HS-5 (cell line): ENCODE data around the gene GLCE.
"Not testable (repeated sequence)": the region's sequence is repeated elsewhere in the genome, so short reads cannot be mapped to it uniquely, and the experiment has no call there.

Source experiments
- DNase-seq: peaks from one replicate; pipeline ENCODE4 v3.0.0-alpha.2; 2012; ENCODE audit warnings: low read depth

The GLCE gene

GRCh38 chr15:69299451-69299886, 139.0 kb downstream of the GLCE start:
- DNase-seq, result no peak

DNA sequence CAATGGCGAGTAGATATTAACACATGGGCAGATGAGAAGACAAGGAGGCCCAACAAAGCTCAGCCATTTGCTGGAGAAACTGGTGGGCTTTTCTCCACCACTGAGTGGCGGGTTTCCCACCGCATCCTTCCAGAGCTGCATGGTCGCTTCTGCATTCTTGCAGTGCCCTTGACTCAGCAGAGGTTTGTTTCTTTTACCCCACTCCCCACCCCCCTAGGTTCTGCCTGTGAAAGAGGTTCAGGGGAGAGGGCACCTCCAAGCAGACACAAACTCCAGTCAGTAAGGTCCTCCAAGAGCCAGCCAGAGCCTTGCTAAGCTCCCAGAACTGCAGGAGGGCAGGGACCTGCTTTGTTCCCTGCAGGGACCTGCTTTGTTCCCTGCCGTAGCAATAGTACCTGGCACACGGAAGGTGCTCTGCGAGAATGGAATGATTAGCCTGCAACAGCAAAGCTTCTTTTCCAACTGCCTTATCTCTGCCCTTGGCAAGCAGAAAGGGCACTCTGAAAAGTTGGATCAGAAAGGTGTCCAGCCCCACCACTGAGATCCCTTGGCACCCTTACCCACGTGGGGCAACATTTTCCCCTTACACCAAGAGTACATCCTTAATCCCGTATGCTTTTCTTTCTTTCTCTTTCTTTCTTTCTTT, 139.6 kb downstream of the GLCE start:
- no peak for DNase-seq

- DNase-seq, result not testable (repeated sequence)
These were observed 140.7 kb downstream of the GLCE start for GRCh38 chr15:69301101-69301500.

DNA sequence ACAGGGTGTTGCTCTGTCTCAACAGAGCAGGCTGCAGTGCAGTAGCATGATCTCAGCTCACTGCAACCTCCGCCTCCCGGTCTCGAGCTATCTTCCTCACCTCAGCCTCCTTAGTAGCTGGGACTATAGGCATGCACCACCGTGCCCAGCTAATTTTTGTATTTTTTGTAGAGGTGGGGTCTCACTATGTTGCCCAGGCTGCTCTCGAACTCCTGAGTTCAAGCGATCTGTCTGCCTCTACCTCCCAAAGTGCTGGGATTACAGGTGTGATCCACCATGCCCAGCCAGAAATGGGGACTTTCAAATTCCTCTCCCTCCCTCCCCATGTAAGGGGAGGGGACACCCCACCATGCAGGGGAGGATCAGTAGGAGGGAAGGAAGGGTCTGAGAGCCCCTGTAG, 141.7 kb downstream of the GLCE start:
- DNase-seq, result not testable (repeated sequence)

GRCh38 chr15:69302929-69303328, 142.5 kb downstream of the GLCE start:
- no peak for DNase-seq

DNA sequence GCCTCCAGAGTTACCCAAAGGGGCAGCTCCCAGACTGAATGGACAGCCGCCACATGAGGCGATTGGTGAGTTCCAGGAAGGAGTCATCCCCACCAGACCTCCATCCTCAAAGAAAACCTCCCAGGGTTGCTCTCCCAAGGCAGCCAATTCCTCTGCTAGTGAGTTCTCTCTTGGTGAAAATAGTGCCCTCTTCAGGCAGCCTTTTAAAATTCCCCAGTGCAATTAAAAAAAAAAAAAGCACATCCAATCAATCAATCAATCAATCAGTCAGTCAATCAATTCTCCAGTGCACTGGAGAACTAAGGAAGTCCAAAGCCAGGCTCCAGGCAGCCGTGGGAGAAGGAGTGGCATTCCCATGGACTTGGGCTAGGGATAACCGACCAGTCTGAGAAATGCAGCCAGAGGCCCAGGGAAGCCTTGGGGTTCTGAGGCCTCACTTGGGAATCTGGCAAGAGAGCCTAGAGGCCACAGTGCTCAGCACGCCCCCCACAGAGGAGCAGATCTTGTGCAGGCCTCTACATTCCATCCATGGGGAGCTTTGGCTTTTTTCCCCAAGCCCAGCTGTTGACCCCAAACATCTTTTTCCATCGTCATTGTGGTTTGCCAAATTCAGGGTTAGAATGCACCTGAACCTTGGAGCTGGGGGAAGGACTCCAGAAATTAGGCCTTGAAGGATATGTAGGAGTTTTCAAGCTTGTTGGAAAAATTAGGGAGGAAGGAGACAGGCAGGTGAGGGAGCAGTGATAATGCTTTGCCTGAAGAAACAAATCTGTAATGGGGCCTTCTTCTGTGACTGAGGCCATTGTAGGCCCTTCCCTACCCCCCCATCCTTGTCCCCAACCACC, 143.1 kb downstream of the GLCE start:
- DNase-seq, result no peak

DNA sequence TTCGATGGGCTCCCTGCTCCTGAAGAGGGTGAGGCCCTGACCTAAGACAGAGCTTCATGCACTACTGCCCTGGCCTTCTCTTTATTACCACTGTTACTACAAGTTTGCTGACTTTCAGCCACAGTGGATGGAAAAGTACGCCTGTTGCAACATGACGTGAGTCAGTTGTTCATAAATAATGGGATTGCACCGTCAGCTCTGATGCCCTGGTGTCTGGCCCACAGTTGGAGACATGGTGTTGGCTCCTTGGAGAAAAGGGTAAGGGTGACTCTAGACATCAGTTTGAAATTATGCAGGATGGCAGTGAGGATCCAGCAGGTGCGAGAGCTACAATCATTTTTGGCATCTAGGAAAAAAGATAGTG, 143.7 kb downstream of the GLCE start:
- peak; percentile 61 for DNase-seq

DNA sequence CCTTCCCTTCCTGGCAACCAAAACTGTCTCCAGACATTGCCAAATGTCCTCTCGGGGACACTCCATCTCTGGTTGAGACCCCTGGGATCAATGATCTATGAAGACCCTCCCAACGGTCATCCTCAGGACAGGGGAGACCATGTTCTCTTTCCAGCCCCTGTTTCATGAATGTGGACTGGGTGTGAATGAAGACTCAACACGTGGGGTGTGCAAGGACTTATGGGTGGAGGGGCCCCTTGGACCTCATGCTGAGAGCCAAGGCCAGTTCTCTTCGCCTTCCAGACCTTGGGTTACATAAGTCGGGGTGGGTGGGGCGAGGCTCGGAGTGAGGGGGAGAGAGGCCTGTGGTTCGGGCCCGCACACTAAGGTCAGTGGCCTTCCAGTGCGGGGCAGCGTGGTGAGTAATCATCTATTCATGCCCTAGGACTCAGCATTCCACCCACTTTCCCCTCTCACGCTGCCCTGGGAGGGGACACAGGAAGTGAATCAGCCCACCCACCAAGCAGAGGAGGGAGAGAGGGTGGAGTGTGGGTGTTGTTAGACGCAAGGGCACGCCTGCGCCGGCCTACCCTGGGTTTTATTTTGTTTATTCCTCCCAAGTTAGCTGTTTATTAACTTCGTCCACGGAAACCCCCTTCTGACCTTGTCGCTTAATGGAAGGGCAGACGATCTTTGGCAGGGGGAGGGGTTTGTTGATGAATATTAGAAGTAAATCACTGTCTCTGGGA, 144.9 kb downstream of the GLCE start:
- peak; percentile 58 for DNase-seq

- no peak for DNase-seq
These were observed 145.6 kb downstream of the GLCE start for GRCh38 chr15:69305933-69306568.

GRCh38 chr15:69307939-69308338, 147.5 kb downstream of the GLCE start:
- no peak for DNase-seq

DNA sequence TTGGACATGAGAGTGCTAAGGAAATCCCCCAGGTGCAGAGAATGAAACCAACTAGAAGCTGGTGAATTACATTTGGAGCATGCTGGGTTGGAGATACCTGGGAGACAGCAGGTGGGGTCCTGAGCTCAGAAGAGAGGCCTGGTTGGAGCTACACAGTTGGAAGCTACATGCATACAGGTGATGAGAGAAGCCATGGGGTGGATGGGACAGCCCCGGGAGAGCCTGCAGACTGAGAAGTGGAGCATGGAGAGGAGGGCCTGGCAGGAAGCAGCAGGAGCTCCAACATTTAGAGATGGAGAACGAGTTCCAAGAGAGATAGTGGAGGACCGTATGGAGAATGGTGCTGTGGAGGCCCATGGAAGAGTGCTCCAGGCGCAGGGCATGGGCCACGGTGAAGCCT, 148.5 kb downstream of the GLCE start:
- DNase-seq, result no peak

- DNase-seq, result no peak
These were observed 150.9 kb downstream of the GLCE start for GRCh38 chr15:69311319-69311721.

DNA sequence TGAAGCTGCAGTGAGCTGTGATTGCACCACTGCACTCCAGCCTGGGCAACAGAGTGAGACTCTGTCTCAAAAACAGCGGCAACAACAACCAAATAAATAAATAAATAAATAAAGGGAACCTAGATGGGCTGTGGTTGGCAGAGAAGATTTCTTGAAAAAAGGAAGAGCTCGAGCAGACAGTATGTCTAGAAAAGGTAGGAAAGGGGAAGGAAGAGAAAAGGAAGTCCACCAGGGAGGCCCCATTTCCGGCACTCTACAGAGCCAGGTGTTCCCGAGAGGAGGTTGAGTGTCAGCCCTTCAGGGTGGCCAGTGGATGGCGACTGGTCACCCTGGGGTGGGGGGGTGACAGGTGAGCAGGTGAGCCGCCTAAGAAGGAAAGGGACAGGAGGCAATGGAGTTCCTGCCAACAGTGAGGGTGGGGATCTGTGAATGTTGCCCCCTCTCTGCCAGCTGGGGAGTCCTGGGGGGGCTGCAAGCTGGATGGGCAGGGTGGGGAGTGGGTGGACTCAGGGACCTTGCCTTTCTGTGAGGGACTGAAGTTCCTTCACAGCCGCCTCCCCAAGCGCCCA, 153.1 kb downstream of the GLCE start:
- no peak for DNase-seq

- DNase-seq, result no peak
These were observed 153.7 kb downstream of the GLCE start for GRCh38 chr15:69314131-69314530.

GRCh38 chr15:69314736-69315135, 154.3 kb downstream of the GLCE start:
- DNase-seq, result no peak

GRCh38 chr15:69315402-69316110, 155.1 kb downstream of the GLCE start:
- no peak for DNase-seq

DNA sequence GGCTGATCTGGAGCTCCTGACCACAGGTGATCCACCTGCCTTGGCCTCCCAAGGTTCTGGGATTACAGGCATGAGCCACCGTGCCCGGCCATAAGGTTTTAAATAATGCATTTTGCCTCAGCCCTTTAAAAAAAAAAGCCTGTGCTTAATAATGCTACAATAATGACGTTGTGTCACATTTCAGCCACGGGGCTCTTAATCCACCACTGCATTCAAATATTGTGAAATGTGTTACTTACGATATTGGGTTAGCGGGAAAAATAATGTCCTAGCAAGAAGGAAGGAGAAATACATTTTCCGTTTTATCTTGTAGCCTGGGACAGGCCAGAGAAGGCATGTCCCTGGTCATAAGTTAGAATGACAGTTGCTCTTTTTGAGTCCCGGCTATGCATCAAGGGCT, 155.9 kb downstream of the GLCE start:
- no peak for DNase-seq

- DNase-seq, result no peak
These were observed 157.0 kb downstream of the GLCE start for GRCh38 chr15:69317392-69317841.

DNA sequence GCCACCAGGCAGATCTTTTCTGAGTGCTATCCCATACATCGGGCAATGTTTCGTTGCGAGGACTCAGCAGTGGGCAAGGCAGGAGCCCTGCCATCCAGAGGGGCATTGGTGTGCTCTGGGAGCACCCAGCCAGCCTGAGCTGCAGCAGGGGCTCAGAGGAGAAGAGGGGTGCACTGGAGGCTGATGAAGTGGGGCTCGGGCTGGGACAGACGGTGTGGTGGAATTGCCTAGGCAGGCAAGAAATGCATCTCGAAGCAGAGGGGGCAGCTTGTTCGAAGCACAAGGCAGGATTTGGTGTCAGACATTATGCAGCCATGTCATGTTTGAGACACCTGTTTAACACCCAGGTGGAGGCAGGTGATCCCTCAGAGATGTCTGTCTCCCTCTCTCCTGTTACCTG, 157.6 kb downstream of the GLCE start:
- DNase-seq, result no peak

DNA sequence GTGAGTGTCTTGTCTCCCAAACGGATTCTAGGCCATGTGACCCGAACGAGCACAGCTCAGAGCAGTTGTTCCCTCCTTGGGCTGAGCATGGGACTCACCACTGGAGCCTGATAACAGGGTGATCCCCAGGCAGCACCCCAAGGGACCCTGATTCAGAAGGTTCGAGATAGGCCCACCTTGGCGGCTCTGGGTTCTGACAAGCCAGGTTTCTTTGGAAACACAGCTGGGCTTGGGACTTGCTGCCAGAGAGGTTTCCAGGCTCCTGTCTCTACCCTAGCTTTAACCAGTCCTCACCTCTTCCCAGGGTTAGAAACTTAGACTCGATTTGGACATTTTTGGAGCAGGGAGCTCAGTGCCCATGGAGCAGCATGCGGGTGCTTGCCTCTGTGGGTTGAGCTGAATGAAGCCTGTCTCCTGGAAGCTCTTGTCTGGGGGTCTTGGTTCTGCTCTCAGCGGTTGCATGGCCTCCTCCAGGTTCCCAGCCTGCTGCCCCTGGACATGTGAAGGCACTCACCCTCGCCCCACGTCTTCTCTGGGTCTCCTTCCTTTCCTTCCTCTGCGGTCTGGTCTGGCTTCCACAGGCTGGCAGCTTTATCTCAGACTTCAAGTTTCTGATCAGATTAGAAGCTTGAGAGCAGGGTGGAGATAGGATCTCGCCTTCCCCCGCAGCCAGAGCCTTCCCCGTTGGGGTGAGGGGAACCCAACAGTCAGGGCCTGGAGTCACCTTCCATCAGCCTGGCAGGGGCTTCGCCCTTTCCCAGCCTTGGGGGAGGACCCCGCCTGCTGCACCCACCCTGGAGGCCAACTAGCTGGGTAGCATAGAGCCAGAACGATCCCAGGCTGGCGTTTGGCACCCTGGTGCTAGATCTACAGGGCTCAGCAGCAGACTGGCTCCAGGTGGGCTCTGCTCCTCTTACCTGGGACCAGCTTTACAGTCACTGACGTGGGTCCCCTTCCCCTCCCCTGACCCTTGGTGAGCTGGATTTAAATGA, 159.2 kb downstream of the GLCE start:
- no peak for DNase-seq
